Dedifferentiated amniotic fluid mesenchymal stem cell (primary cell): ENCODE results near the gene KEAP1.

ENCODE experiments used
- DNase-seq: peaks from one replicate; pipeline ENCODE4 v3.0.0-alpha.2; 2016; ENCODE audit errors: extremely low spot score

The KEAP1 gene

GRCh38 chr19:10450853-10451609 lies 52.1 kb downstream of the KEAP1 start:
- no peak for DNase-seq

- DNase-seq: no peak
Observed at GRCh38 chr19:10450191-10450852, 52.8 kb downstream of the KEAP1 start.

- DNase-seq: no peak
Observed at GRCh38 chr19:10449037-10449436, 54.1 kb downstream of the KEAP1 start.

- DNase-seq: no peak
Observed at GRCh38 chr19:10442698-10443097, 60.5 kb downstream of the KEAP1 start.

- no peak for DNase-seq
Observed at GRCh38 chr19:10439588-10439987, 63.6 kb downstream of the KEAP1 start.
